ENCODE results near the gene FOXN3.
A peak's percentile ranks its signal among the peaks of the same experiment; 100 is the strongest.
"Not testable (repeated sequence)": the region's sequence is repeated elsewhere in the genome, so short reads cannot be mapped to it uniquely, and the experiment has no call there.

Gene FOXN3

GRCh38 chr14:89209558-89209957 lies 207.5 kb downstream of the FOXN3 start:
- Mint-ChIP-seq H3K4me3 (no peak overlapping the region), H3K27ac (no peak overlapping the region), H3K9me3 (no peaks in the 10 kb centered on the region), H3K4me1 (ENCODE audit: low read depth) (peaks cover 29% of the 10 kb centered on the region), H3K27me3 (no peaks in the 10 kb centered on the region), H3K36me3 (ENCODE audit: low read depth) (peaks cover 41% of the 10 kb centered on the region)
- DNase-seq: no peak

- no peak overlapping the region for H3K4me3 Mint-ChIP-seq
- peaks cover 41% of the 10 kb centered on the region for H3K36me3 Mint-ChIP-seq (ENCODE audit: low read depth)
- H3K9me3 Mint-ChIP-seq: no peaks in the 10 kb centered on the region
- H3K27ac Mint-ChIP-seq: no peak overlapping the region
- no peak for DNase-seq
- H3K27me3 Mint-ChIP-seq: no peaks in the 10 kb centered on the region
- peaks cover 43% of the 10 kb centered on the region for H3K4me1 Mint-ChIP-seq (ENCODE audit: low read depth)
Observed at GRCh38 chr14:89207925-89208328, 209.1 kb downstream of the FOXN3 start.

- H3K4me3 Mint-ChIP-seq: no peak overlapping the region
- H3K27ac Mint-ChIP-seq: no peak overlapping the region
- H3K36me3 Mint-ChIP-seq (ENCODE audit: low read depth): peaks cover 45% of the 10 kb centered on the region
- peaks cover 55% of the 10 kb centered on the region for H3K4me1 Mint-ChIP-seq (ENCODE audit: low read depth)
- no peak for DNase-seq
- no peaks in the 10 kb centered on the region for H3K9me3 Mint-ChIP-seq
- H3K27me3 Mint-ChIP-seq: no peaks in the 10 kb centered on the region
Observed at GRCh38 chr14:89206389-89207031, 210.5 kb downstream of the FOXN3 start.

- peaks cover 60% of the 10 kb centered on the region for H3K4me1 Mint-ChIP-seq (ENCODE audit: low read depth)
- DNase-seq: no peak
- no peaks in the 10 kb centered on the region for H3K27me3 Mint-ChIP-seq
- H3K4me3 Mint-ChIP-seq: no peak overlapping the region
- no peak overlapping the region for H3K27ac Mint-ChIP-seq
- peaks cover 48% of the 10 kb centered on the region for H3K36me3 Mint-ChIP-seq (ENCODE audit: low read depth)
- no peaks in the 10 kb centered on the region for H3K9me3 Mint-ChIP-seq
Observed at GRCh38 chr14:89205137-89205740, 211.8 kb downstream of the FOXN3 start.

GRCh38 chr14:89202413-89203190 lies 214.4 kb downstream of the FOXN3 start:
- DNase-seq: no peak
- H3K27ac Mint-ChIP-seq: no peak overlapping the region
- peaks cover 64% of the 10 kb centered on the region for H3K36me3 Mint-ChIP-seq (ENCODE audit: low read depth)
- peaks cover 5% of the 10 kb centered on the region for H3K9me3 Mint-ChIP-seq
- no peak overlapping the region for H3K4me3 Mint-ChIP-seq
- peaks cover 67% of the 10 kb centered on the region for H3K4me1 Mint-ChIP-seq (ENCODE audit: low read depth)
- no peaks in the 10 kb centered on the region for H3K27me3 Mint-ChIP-seq

- Mint-ChIP-seq H3K9me3 (peaks cover 5% of the 10 kb centered on the region), H3K4me3 (no peak overlapping the region)
Observed at GRCh38 chr14:89201645-89202044, 215.4 kb downstream of the FOXN3 start.

GRCh38 chr14:89199357-89199756 lies 217.7 kb downstream of the FOXN3 start:
- not testable (repeated sequence) for H3K9me3 Mint-ChIP-seq, H3K27me3 Mint-ChIP-seq, H3K4me3 Mint-ChIP-seq, DNase-seq
- Mint-ChIP-seq H3K4me1 (ENCODE audit: low read depth) (peaks cover 74% of the 10 kb centered on the region), H3K27ac (peak overlapping the region; percentile 60), H3K36me3 (ENCODE audit: low read depth) (peaks cover 63% of the 10 kb centered on the region)

More at GRCh38 chr14:89201645-89202044, 215.4 kb downstream of the FOXN3 start:
- Mint-ChIP-seq H3K27me3 (no peaks in the 10 kb centered on the region), H3K36me3 (ENCODE audit: low read depth) (peaks cover 66% of the 10 kb centered on the region), H3K27ac (peak overlapping the region; percentile 71), H3K4me1 (ENCODE audit: low read depth) (peaks cover 71% of the 10 kb centered on the region)
- DNase-seq: no peak

- H3K36me3 Mint-ChIP-seq (ENCODE audit: low read depth): peaks cover 69% of the 10 kb centered on the region
- H3K27ac Mint-ChIP-seq: peak overlapping the region; percentile 60
Observed at GRCh38 chr14:89198544-89199329, 218.3 kb downstream of the FOXN3 start.

GRCh38 chr14:89197623-89198022 lies 219.4 kb downstream of the FOXN3 start:
- Mint-ChIP-seq H3K4me1 (ENCODE audit: low read depth) (peaks cover 59% of the 10 kb centered on the region), H3K36me3 (ENCODE audit: low read depth) (peaks cover 65% of the 10 kb centered on the region), H3K9me3 (peaks cover 8% of the 10 kb centered on the region), H3K4me3 (no peak overlapping the region), H3K27me3 (no peaks in the 10 kb centered on the region), H3K27ac (no peak overlapping the region)
- DNase-seq: no peak

More at GRCh38 chr14:89198544-89199329, 218.3 kb downstream of the FOXN3 start:
- no peak overlapping the region for H3K4me3 Mint-ChIP-seq
- H3K4me1 Mint-ChIP-seq (ENCODE audit: low read depth): peaks cover 69% of the 10 kb centered on the region
- peaks cover 8% of the 10 kb centered on the region for H3K9me3 Mint-ChIP-seq
- DNase-seq: no peak
- H3K27me3 Mint-ChIP-seq: no peaks in the 10 kb centered on the region

GRCh38 chr14:89196545-89196944 lies 220.5 kb downstream of the FOXN3 start:
- no peak overlapping the region for H3K4me3 Mint-ChIP-seq
- H3K9me3 Mint-ChIP-seq: peaks cover 8% of the 10 kb centered on the region
- H3K27ac Mint-ChIP-seq: no peak overlapping the region
- DNase-seq: no peak
- peaks cover 59% of the 10 kb centered on the region for H3K36me3 Mint-ChIP-seq (ENCODE audit: low read depth)
- no peaks in the 10 kb centered on the region for H3K27me3 Mint-ChIP-seq
- peaks cover 48% of the 10 kb centered on the region for H3K4me1 Mint-ChIP-seq (ENCODE audit: low read depth)

GRCh38 chr14:89194376-89194775 lies 222.7 kb downstream of the FOXN3 start:
- peak overlapping the region; percentile 44 for H3K27ac Mint-ChIP-seq
- H3K4me3 Mint-ChIP-seq: no peak overlapping the region
- H3K36me3 Mint-ChIP-seq (ENCODE audit: low read depth): peaks cover 60% of the 10 kb centered on the region
- peaks cover 8% of the 10 kb centered on the region for H3K9me3 Mint-ChIP-seq
- no peaks in the 10 kb centered on the region for H3K27me3 Mint-ChIP-seq
- peaks cover 37% of the 10 kb centered on the region for H3K4me1 Mint-ChIP-seq (ENCODE audit: low read depth)
- DNase-seq: no peak

GRCh38 chr14:89190765-89191513 lies 226.1 kb downstream of the FOXN3 start:
- H3K36me3 Mint-ChIP-seq (ENCODE audit: low read depth): peaks cover 51% of the 10 kb centered on the region
- no peak overlapping the region for H3K27ac Mint-ChIP-seq
- peaks cover 1% of the 10 kb centered on the region for H3K9me3 Mint-ChIP-seq
- DNase-seq: no peak
- H3K4me1 Mint-ChIP-seq (ENCODE audit: low read depth): peaks cover 23% of the 10 kb centered on the region
- no peaks in the 10 kb centered on the region for H3K27me3 Mint-ChIP-seq
- no peak overlapping the region for H3K4me3 Mint-ChIP-seq

- DNase-seq: no peak
- Mint-ChIP-seq H3K27ac (no peak overlapping the region), H3K36me3 (ENCODE audit: low read depth) (peaks cover 48% of the 10 kb centered on the region), H3K4me3 (no peak overlapping the region), H3K4me1 (ENCODE audit: low read depth) (peaks cover 14% of the 10 kb centered on the region), H3K9me3 (no peaks in the 10 kb centered on the region), H3K27me3 (no peaks in the 10 kb centered on the region)
Observed at GRCh38 chr14:89188492-89188891, 228.5 kb downstream of the FOXN3 start.

GRCh38 chr14:89187501-89187900 lies 229.5 kb downstream of the FOXN3 start:
- H3K27ac Mint-ChIP-seq: no peak overlapping the region
- H3K27me3 Mint-ChIP-seq: no peaks in the 10 kb centered on the region

More at GRCh38 chr14:89187501-89187900, 229.5 kb downstream of the FOXN3 start:
- DNase-seq: no peak
- Mint-ChIP-seq H3K4me1 (ENCODE audit: low read depth) (peaks cover 14% of the 10 kb centered on the region), H3K36me3 (ENCODE audit: low read depth) (peaks cover 51% of the 10 kb centered on the region), H3K9me3 (no peaks in the 10 kb centered on the region), H3K4me3 (no peak overlapping the region)

Measured in activated T-cell treated with anti-CD3 and anti-CD28 coated beads, Interleukin-2, amount 50 U/mL, for 24 hours (primary cell).